HepG2 (cell line): ENCODE data around the gene MPV17L. TPM values are rescaled to one million over a fixed set of nuclear protein-coding genes. Genes with fewer than 3 reads are reported as not detected.

ENCODE experiments used
- ARID2 ChIP-seq: sonication (generic); formaldehyde crosslinking; IDR thresholded peaks from 2 replicates; pipeline ENCODE4 v1.8.1; 2022; ENCODE audit warnings: mild to moderate bottlenecking, missing genetic modification reagents, borderline replicate concordance
- ATRX ChIP-seq: sonication (generic); formaldehyde crosslinking; IDR thresholded peaks from 2 replicates; pipeline ENCODE4 v1.4.0; 2020; ENCODE audit warnings: missing genetic modification reagents, borderline replicate concordance
- MBD4 ChIP-seq: IDR thresholded peaks from 2 replicates; pipeline ENCODE4 v1.6.1; 2012; ENCODE audit warnings: low read length, inconsistent platforms, borderline replicate concordance
- MTA1 ChIP-seq: sonication (generic); formaldehyde crosslinking; IDR thresholded peaks from 2 replicates; pipeline ENCODE4 v1.4.0; 2020; ENCODE audit warnings: missing genetic modification reagents, mild to moderate bottlenecking, borderline replicate concordance
- NPAS2 ChIP-seq: sonication (generic); formaldehyde crosslinking; IDR thresholded peaks from 2 replicates; pipeline ENCODE4 v1.8.0; 2022; ENCODE audit warnings: mild to moderate bottlenecking, missing genetic modification reagents, borderline replicate concordance
- TARDBP ChIP-seq: sonication (generic); formaldehyde crosslinking; IDR thresholded peaks from 2 replicates; pipeline ENCODE4 v1.8.0; 2022; ENCODE audit warnings: mild to moderate bottlenecking, missing genetic modification reagents
- THYN1 ChIP-seq: sonication (generic); formaldehyde crosslinking; IDR thresholded peaks from 2 replicates; pipeline ENCODE4 v1.8.1; 2023; ENCODE audit warnings: low read depth, mild to moderate bottlenecking, moderate library complexity, missing genetic modification reagents, borderline replicate concordance
- ZBTB8A ChIP-seq: sonication (generic); formaldehyde crosslinking; IDR thresholded peaks from 2 replicates; pipeline ENCODE4 v1.4.0; 2020; ENCODE audit warnings: mild to moderate bottlenecking, low read depth, missing genetic modification reagents, borderline replicate concordance
- ZNF251 ChIP-seq: sonication (generic); formaldehyde crosslinking; IDR thresholded peaks from 2 replicates; pipeline ENCODE4 v1.9.0; 2021; ENCODE audit warnings: mild to moderate bottlenecking, missing genetic modification reagents
- ZNF34 ChIP-seq: sonication (generic); formaldehyde crosslinking; IDR thresholded peaks from 2 replicates; pipeline ENCODE4 v1.4.0; 2020; ENCODE audit warnings: mild to moderate bottlenecking, missing genetic modification reagents, borderline replicate concordance
- ZNF407 ChIP-seq: sonication (generic); formaldehyde crosslinking; IDR thresholded peaks from one replicate; pipeline ENCODE4 v1.5.1; 2020; ENCODE audit warnings: mild to moderate bottlenecking, missing genetic modification reagents; ENCODE audit errors: not compliant biosample characterization
- ZNF441 ChIP-seq: sonication (generic); formaldehyde crosslinking; IDR thresholded peaks from 2 replicates; pipeline ENCODE4 v1.7.0; 2021; ENCODE audit warnings: missing genetic modification reagents, borderline replicate concordance
- ZNF7 ChIP-seq: IDR thresholded peaks from 2 replicates; pipeline ENCODE4 v1.6.1; 2016; ENCODE audit warnings: missing biosample characterization, missing genetic modification reagents
- ZNF761 ChIP-seq: sonication (generic); formaldehyde crosslinking; conservative IDR thresholded peaks from 2 replicates; pipeline ENCODE4 v1.4.0; 2020; ENCODE audit warnings: mild to moderate bottlenecking, missing genetic modification reagents
- polyA plus RNA-seq, 8 experiments: library from polyadenylated mRNA; depleted of rRNA in 3 of 8; stranded (reverse) in 7 of 8; unstranded in 1 of 8; fragments of >200 nt; fragmentation: Illumina TruSeq in 4 of 8; extraction: Trizol in 4 of 8; gene quantifications; 2 replicates each; pipeline versions ENCODE4 v1.2.1 to v1.2.3, GENCODE V29; 2011 to 2016; ENCODE audit warnings: low read depth in 4 of 8, missing spikeins in 1 of 8, mixed read lengths in 1 of 8; ENCODE audit not compliant: insufficient read depth in 1 of 8
- total RNA-seq, 5 experiments: library from RNA; depleted of rRNA; stranded (reverse); fragments of >200 nt; fragmentation: Illumina TruSeq; extraction: Trizol; gene quantifications; 2 replicates each; pipeline ENCODE4 v1.2.3, GENCODE V29; 2016; ENCODE audit warnings: low read depth in 1 of 5
- TF ChIP-seq, protein P1 (sequence below): IDR thresholded peaks from 2 replicates; pipeline ENCODE4 v1.6.1; 2012; ENCODE audit warnings: inconsistent platforms
- TF ChIP-seq, protein P2 (sequence below): sonication (generic); formaldehyde crosslinking; IDR thresholded peaks from 2 replicates; pipeline ENCODE4 v1.4.0; 2020; ENCODE audit warnings: mild to moderate bottlenecking, missing genetic modification reagents
- TF ChIP-seq, protein P3 (sequence below): sonication (generic); formaldehyde crosslinking; IDR thresholded peaks from 2 replicates; pipeline ENCODE4 v1.4.0; 2020; ENCODE audit warnings: mild to moderate bottlenecking, missing genetic modification reagents, borderline replicate concordance
- TF ChIP-seq, protein P4 (sequence below): sonication (generic); formaldehyde crosslinking; conservative IDR thresholded peaks from 2 replicates; pipeline ENCODE4 v1.4.0; 2020; ENCODE audit warnings: missing genetic modification reagents

MPV17L gene
- total and polyA plus RNA-seq, 2 of the 13 experiments (the other 11 are each of a cell fraction or from before 2014, with no cell fraction given), result 34.7 to 63.8 TPM

GRCh38 chr16:15457400-15457799 is 61.8 kb downstream of the MPV17L start (continued):
- TF ChIP-seq ZNF407 (CRISPR knock-in tag) (no peak), ZNF441 (0 out of 2 replicates have a peak, but pooled peaks have one; percentile 47), ZNF7 (CRISPR knock-in tag) (no peak), ATRX (CRISPR knock-in tag) (no peak), ZBTB8A (no peak), ARID2 (CRISPR knock-in tag) (no peak), TARDBP (CRISPR knock-in tag) (no peak), ZNF34 (CRISPR knock-in tag) (no peak), MTA1 (CRISPR knock-in tag) (no peak), ZNF761 (no peak), MBD4 (no peak), ZNF251 (no peak), NPAS2 (no peak), THYN1 (CRISPR knock-in tag) (no peak)
- TF ChIP-seq, protein P1, sequence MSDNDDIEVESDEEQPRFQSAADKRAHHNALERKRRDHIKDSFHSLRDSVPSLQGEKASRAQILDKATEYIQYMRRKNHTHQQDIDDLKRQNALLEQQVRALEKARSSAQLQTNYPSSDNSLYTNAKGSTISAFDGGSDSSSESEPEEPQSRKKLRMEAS, result peak; percentile 76
- TF ChIP-seq, protein P2, sequence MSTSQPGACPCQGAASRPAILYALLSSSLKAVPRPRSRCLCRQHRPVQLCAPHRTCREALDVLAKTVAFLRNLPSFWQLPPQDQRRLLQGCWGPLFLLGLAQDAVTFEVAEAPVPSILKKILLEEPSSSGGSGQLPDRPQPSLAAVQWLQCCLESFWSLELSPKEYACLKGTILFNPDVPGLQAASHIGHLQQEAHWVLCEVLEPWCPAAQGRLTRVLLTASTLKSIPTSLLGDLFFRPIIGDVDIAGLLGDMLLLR (CRISPR knock-in tag), result no peak
- TF ChIP-seq, protein P3, sequence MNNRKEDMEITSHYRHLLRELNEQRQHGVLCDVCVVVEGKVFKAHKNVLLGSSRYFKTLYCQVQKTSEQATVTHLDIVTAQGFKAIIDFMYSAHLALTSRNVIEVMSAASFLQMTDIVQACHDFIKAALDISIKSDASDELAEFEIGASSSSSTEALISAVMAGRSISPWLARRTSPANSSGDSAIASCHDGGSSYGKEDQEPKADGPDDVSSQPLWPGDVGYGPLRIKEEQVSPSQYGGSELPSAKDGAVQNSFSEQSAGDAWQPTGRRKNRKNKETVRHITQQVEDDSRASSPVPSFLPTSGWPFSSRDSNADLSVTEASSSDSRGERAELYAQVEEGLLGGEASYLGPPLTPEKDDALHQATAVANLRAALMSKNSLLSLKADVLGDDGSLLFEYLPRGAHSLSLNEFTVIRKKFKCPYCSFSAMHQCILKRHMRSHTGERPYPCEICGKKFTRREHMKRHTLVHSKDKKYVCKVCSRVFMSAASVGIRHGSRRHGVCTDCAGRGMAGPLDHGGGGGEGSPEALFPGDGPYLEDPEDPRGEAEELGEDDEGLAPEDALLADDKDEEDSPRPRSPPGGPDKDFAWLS (CRISPR knock-in tag), result no peak
- TF ChIP-seq, protein P4, sequence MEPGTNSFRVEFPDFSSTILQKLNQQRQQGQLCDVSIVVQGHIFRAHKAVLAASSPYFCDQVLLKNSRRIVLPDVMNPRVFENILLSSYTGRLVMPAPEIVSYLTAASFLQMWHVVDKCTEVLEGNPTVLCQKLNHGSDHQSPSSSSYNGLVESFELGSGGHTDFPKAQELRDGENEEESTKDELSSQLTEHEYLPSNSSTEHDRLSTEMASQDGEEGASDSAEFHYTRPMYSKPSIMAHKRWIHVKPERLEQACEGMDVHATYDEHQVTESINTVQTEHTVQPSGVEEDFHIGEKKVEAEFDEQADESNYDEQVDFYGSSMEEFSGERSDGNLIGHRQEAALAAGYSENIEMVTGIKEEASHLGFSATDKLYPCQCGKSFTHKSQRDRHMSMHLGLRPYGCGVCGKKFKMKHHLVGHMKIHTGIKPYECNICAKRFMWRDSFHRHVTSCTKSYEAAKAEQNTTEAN (CRISPR knock-in tag), result no peak
